ENCODE measurements around the gene LRRC55. TPM values are rescaled to one million over a fixed set of nuclear protein-coding genes. Genes with fewer than 3 reads are reported as not detected.

Gene LRRC55
- polyA plus RNA-seq, 2 donors: 0.02 to 0.04 TPM

DNA sequence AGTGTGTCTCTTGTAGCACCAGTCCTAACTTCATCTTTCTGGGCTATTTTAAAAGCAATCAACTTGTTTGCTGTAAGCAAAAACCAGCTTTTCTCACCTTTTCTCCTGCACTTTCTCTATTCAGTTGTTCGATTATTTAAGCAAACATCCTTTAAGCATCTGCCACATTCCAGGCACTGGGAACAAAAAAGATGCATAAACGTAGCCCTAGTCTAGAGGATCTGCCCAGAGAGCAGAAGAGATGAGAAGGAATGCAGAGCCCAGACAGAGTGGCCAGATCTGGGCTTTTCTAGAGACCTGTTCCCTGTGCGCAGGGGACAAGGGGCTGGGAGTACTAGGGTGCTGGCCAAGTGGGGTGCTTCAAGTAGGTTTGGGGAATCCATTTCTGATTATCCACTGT, 46.8 kb downstream of the LRRC55 start:
- peaks cover 3% of the 10 kb centered on the region in 2 donors for H3K27me3 ChIP-seq (ENCODE audit: control insufficient read depth in 1 of 2, insufficient read depth in 2 of 2, low read length in 2 of 2)
- no peaks in the 10 kb centered on the region for H3K36me3 ChIP-seq (ENCODE audit: control insufficient read depth in 2 of 2, insufficient read depth in 2 of 2, low read length in 1 of 2)
- H3K4me1 ChIP-seq (ENCODE audit: control insufficient read depth in 2 of 2, insufficient read depth in 2 of 2, low read length in 1 of 2): no peaks in the 10 kb centered on the region
- no peak overlapping the region for H3K4me3 ChIP-seq (ENCODE audit: low read depth in 1 of 2, low read length in 2 of 2)
- no peak overlapping the region for H3K27ac ChIP-seq (ENCODE audit: low read depth in 2 of 2, low read length in 1 of 2)
- WGBS, 2 donors: 68 to 71% methylated on average over 3 of the region's 3 CpGs
- no peaks in the 10 kb centered on the region for H3K9me3 ChIP-seq (ENCODE audit: control insufficient read depth in 2 of 2, insufficient read depth in 1 of 2, low read depth in 1 of 2, low read length in 1 of 2)

DNA sequence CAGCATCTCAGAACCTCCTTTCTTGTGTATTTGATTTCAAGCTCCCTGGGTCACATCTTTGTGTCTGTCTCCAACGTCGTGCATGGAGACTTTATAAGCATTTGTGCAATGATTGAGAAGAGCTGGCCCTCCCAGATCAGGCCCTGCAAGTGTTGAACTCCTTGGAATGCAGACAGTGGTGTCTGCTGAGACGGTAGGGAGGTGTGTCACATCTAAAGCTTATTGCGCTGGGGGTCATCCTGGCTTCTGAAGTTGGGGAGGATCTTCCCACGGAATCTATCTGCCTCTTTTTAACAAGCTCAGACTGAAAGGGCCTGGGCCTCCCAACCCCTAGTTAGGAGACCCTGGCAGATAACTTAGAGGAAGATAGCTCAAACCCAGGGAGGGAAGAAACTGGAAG, 48.6 kb downstream of the LRRC55 start:
- peaks cover 0 to 2% of the 10 kb centered on the region in 2 donors for H3K9me3 ChIP-seq (ENCODE audit: control insufficient read depth in 2 of 2, insufficient read depth in 1 of 2, low read depth in 1 of 2, low read length in 1 of 2)
- peaks cover 0 to 4% of the 10 kb centered on the region in 2 donors for H3K4me1 ChIP-seq (ENCODE audit: control insufficient read depth in 2 of 2, insufficient read depth in 2 of 2, low read length in 1 of 2)
- no peaks in the 10 kb centered on the region for H3K36me3 ChIP-seq (ENCODE audit: control insufficient read depth in 2 of 2, insufficient read depth in 2 of 2, low read length in 1 of 2)
- no peak overlapping the region for H3K27ac ChIP-seq (ENCODE audit: low read depth in 2 of 2, low read length in 1 of 2)
- H3K4me3 ChIP-seq (ENCODE audit: low read depth in 1 of 2, low read length in 2 of 2): no peak overlapping the region
- WGBS, 2 donors: 44 to 67% methylated on average over 5 of the region's 5 CpGs
- peaks cover 0 to 3% of the 10 kb centered on the region in 2 donors for H3K27me3 ChIP-seq (ENCODE audit: control insufficient read depth in 1 of 2, insufficient read depth in 2 of 2, low read length in 2 of 2)

DNA sequence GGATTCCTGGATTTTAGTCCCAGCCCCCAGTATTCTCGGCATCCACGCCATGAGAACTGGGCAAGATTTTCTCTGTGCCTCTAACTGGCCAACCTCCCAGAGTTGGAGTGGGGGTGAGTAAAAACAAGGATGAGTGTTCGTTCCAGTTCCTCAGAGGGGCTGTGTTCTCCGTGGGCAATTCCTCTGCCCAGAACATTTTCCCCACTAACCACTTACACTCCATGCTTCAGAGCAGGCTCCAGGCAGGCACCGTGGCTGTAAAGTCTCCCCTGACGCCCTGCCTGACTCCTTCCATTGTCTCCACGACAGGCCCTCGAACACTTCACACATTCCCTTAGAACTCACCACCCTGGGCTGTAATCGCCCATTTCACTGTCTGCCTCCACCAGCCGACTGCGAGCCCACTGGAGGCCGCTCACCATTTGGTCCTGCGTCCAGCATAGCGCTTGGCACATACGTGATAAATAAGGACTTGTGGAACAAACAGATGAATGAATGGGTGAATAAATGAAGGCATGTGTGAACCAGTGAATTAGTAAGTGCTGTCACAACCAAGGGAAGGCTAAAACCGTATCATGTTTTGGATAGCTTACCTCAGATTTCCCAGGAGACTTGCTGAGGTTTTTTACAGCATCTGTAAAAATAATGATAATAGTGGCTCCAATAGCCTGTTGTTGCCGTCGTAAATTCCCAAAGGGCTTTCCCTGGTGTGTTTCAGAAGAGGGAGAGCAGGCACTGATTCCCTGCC, 49.2 kb downstream of the LRRC55 start:
- no peaks in the 10 kb centered on the region for H3K36me3 ChIP-seq (ENCODE audit: control insufficient read depth in 2 of 2, insufficient read depth in 2 of 2, low read length in 1 of 2)
- peaks cover 0 to 4% of the 10 kb centered on the region in 2 donors for H3K4me1 ChIP-seq (ENCODE audit: control insufficient read depth in 2 of 2, insufficient read depth in 2 of 2, low read length in 1 of 2)
- peaks cover 0 to 4% of the 10 kb centered on the region in 2 donors for H3K9me3 ChIP-seq (ENCODE audit: control insufficient read depth in 2 of 2, insufficient read depth in 1 of 2, low read depth in 1 of 2, low read length in 1 of 2)
- no peak overlapping the region for H3K4me3 ChIP-seq (ENCODE audit: low read depth in 1 of 2, low read length in 2 of 2)
- H3K27ac ChIP-seq (ENCODE audit: low read depth in 2 of 2, low read length in 1 of 2): no peak overlapping the region
- 48 to 53% methylated on average over 18 of the region's 18 CpGs for WGBS, 2 donors
- no peaks in the 10 kb centered on the region for H3K27me3 ChIP-seq (ENCODE audit: control insufficient read depth in 1 of 2, insufficient read depth in 2 of 2, low read length in 2 of 2)

DNA sequence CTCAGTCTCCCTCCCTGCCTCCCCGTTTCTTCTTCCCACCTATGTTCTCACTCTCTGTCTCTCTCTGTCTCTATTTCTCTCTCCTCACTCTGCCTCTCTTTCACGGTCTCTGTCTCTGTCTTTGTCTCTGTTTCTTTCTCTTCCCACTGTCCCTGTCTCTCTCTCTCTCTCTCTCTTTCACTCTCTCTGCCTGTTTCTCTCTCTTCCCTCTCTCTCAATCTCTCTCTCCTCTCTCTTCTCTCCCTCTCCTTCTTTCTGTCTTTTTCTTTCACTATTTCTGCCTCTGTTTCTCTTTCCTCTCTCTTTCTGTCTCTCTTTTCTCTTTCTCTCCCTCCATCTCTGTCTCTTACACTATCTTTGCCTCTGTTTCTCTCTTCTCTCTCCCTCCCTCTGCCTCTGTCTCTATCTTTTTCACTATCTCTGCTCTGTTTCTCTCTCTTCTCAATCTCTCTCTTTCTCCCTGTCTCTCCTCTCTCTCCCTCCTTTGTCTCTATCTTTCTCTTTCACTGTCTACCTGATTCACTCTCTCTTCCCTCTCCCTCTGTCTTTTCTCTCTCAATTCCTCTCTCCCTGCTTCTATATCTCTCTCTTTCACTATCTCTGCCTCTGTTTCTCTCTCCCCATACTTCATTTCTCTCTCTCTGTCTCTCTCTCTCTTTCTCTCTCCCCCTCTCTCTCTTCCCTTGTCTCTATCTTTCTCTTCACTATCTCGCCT, 49.9 kb downstream of the LRRC55 start:
- H3K27ac ChIP-seq (ENCODE audit: low read depth in 2 of 2, low read length in 1 of 2): no peak overlapping the region
- no peaks in the 10 kb centered on the region for H3K36me3 ChIP-seq (ENCODE audit: control insufficient read depth in 2 of 2, insufficient read depth in 2 of 2, low read length in 1 of 2)
- WGBS, 2 donors: 50 to 61% methylated on average over 3 of the region's 3 CpGs
- no peak overlapping the region for H3K4me3 ChIP-seq (ENCODE audit: low read depth in 1 of 2, low read length in 2 of 2)
- H3K9me3 ChIP-seq (ENCODE audit: control insufficient read depth in 2 of 2, insufficient read depth in 1 of 2, low read depth in 1 of 2, low read length in 1 of 2): peaks cover 0 to 5% of the 10 kb centered on the region in 2 donors
- H3K4me1 ChIP-seq (ENCODE audit: control insufficient read depth in 2 of 2, insufficient read depth in 2 of 2, low read length in 1 of 2): peaks cover 0 to 4% of the 10 kb centered on the region in 2 donors
- no peaks in the 10 kb centered on the region for H3K27me3 ChIP-seq (ENCODE audit: control insufficient read depth in 1 of 2, insufficient read depth in 2 of 2, low read length in 2 of 2)

DNA sequence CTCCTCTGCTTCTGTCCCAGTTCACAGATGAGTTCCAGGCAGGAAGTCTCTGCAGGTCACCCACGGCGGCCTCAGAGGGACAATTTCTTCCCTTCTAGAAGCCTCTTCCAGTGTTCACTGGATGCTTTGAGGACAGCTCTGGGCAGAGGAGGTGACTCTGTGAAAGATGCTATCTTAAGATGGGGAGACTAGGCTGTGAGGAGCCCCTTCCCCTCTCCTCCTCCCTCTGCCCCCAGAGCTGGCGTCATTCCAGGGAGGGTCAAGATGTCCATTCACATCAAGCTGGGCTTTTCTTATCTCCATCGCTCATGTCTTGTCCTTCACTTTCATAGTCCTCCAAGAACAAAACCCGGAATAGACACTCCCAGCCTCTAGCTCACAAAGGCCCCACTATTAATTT, 51.9 kb downstream of the LRRC55 start:
- H3K4me1 ChIP-seq (ENCODE audit: control insufficient read depth in 2 of 2, insufficient read depth in 2 of 2, low read length in 1 of 2): peaks cover 0 to 4% of the 10 kb centered on the region in 2 donors
- peaks cover 0 to 5% of the 10 kb centered on the region in 2 donors for H3K9me3 ChIP-seq (ENCODE audit: control insufficient read depth in 2 of 2, insufficient read depth in 1 of 2, low read depth in 1 of 2, low read length in 1 of 2)
- no peak overlapping the region for H3K4me3 ChIP-seq (ENCODE audit: low read depth in 1 of 2, low read length in 2 of 2)
- H3K27ac ChIP-seq (ENCODE audit: low read depth in 2 of 2, low read length in 1 of 2): no peak overlapping the region
- no peaks in the 10 kb centered on the region for H3K27me3 ChIP-seq (ENCODE audit: control insufficient read depth in 1 of 2, insufficient read depth in 2 of 2, low read length in 2 of 2)
- no peaks in the 10 kb centered on the region for H3K36me3 ChIP-seq (ENCODE audit: control insufficient read depth in 2 of 2, insufficient read depth in 2 of 2, low read length in 1 of 2)
- WGBS, 2 donors: 68 to 69% methylated on average over 5 of the region's 5 CpGs

DNA sequence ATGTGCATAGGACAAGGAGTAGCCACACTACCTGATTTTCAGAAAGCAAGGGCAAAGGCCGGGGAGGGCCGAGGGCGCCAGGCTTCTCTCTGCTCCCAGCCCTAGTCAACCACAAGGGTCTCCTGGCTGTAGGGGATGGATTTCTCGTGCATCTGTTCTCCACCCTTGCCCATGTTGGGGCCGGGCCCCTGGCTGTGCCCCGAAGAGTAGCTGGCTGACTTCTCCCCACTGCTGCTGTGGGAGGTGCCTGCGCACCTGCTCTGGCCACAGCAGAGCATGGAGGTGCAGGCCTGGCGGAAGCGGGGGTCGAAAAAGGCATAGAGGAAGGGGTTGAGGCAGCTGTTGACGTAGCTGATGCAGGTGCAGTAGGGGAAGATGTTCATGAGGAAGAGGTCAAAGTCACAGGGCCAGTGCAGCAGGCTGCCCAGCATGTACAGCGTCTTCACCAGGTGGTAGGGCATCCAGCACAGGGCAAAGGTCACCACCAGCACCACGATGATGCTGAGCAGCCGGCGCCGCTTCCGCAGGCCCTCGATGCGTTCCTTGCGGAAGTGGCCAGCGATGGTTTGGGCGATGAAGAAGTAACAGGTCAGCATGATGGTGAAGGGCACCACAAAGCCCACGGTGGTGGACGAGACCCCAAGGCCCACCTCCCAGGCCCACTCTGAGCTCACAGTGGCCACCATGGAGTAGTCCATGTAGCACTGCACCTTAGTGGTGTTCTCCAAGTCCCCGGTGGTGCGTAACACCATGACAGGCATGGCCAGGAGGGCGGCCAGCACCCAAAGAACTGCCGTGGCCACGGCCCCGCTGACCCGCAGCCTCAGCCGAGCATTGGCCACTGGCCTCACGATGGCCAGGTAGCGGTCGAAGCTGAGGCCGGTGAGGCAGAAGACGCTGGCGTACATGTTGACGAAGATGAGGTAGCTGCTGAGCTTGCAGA, 54.3 kb downstream of the LRRC55 start:
- Histone ChIP-seq H3K4me3 (ENCODE audit: low read depth in 1 of 2, low read length in 2 of 2) (no peak overlapping the region), H3K27me3 (ENCODE audit: control insufficient read depth in 1 of 2, insufficient read depth in 2 of 2, low read length in 2 of 2) (no peaks in the 10 kb centered on the region)

DNA sequence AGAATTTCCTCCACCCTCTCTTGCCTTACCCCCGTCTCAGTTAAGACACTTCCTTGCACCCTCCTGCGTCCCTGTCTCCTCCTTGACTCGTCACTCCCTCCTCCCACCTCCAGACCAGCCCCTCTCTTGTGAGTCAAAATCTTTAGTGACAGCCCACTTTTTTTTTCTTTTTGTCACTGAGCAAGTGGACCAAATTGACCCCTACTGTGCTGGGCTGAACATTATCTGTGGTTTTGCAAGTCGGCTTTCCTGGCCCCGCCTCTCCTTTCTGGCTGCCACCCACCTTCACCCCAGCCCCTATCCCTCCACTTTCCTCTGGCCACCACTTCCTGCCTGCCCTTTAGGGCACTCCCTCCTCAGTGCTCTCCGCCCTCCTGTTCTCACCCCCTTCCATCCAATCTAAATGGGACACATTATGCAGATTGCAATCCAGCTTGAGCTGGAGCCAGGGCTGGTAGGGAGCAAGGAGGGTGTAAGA, 55.5 kb downstream of the LRRC55 start, which contains the start of gene APLNR:
Gene APLNR, minus strand, starts transcription at position 47 of the 478 bp plus-strand sequence. CDS start 246 bp downstream, outside the sequence.
- Histone ChIP-seq H3K4me1 (ENCODE audit: control insufficient read depth in 2 of 2, insufficient read depth in 2 of 2, low read length in 1 of 2) (peaks cover 0 to 4% of the 10 kb centered on the region in 2 donors), H3K4me3 (ENCODE audit: low read depth in 1 of 2, low read length in 2 of 2) (no peak within 1 kb of the TSS), H3K9me3 (ENCODE audit: control insufficient read depth in 2 of 2, insufficient read depth in 1 of 2, low read depth in 1 of 2, low read length in 1 of 2) (peaks cover 0 to 5% of the 10 kb centered on the region in 2 donors), H3K36me3 (ENCODE audit: control insufficient read depth in 2 of 2, insufficient read depth in 2 of 2, low read length in 1 of 2) (no peaks in the 10 kb centered on the region), H3K27ac (ENCODE audit: low read depth in 2 of 2, low read length in 1 of 2) (no peak within 1 kb of the TSS), H3K27me3 (ENCODE audit: control insufficient read depth in 1 of 2, insufficient read depth in 2 of 2, low read length in 2 of 2) (no peaks in the 10 kb centered on the region)
- 40 to 49% methylated on average over 6 of the region's 6 CpGs for WGBS, 2 donors

More for the DNA sequence above, 54.3 kb downstream of the LRRC55 start:
- Histone ChIP-seq H3K9me3 (ENCODE audit: control insufficient read depth in 2 of 2, insufficient read depth in 1 of 2, low read depth in 1 of 2, low read length in 1 of 2) (peaks cover 0 to 5% of the 10 kb centered on the region in 2 donors), H3K36me3 (ENCODE audit: control insufficient read depth in 2 of 2, insufficient read depth in 2 of 2, low read length in 1 of 2) (no peaks in the 10 kb centered on the region), H3K27ac (ENCODE audit: low read depth in 2 of 2, low read length in 1 of 2) (no peak overlapping the region), H3K4me1 (ENCODE audit: control insufficient read depth in 2 of 2, insufficient read depth in 2 of 2, low read length in 1 of 2) (peaks cover 0 to 4% of the 10 kb centered on the region in 2 donors)
- 84 to 85% methylated on average over 39 of the region's 39 CpGs for WGBS, 2 donors

DNA sequence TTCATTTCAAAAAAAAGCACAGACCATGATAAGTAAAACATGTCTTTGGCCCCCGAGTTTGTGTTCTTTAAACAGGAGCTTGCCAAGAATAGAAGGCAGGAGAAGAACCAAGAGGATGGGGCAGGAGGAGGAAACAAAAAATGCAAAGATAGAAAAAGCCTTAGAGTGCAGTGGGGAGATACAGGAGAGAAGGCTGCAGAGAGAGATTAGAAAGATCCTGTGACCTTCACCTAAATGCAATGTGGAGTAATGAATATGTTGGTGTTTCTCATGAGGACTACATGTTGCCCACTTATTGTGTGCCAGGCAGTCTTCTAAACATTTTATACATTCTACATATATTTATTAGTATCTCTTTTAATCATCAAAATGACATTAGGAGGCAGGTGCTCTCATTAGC, 57.6 kb downstream of the LRRC55 start:
- no peak overlapping the region for H3K27ac ChIP-seq (ENCODE audit: low read depth in 2 of 2, low read length in 1 of 2)
- no peak overlapping the region for H3K4me3 ChIP-seq (ENCODE audit: low read depth in 1 of 2, low read length in 2 of 2)
- H3K9me3 ChIP-seq (ENCODE audit: control insufficient read depth in 2 of 2, insufficient read depth in 1 of 2, low read depth in 1 of 2, low read length in 1 of 2): peaks cover 0 to 3% of the 10 kb centered on the region in 2 donors
- no peaks in the 10 kb centered on the region for H3K27me3 ChIP-seq (ENCODE audit: control insufficient read depth in 1 of 2, insufficient read depth in 2 of 2, low read length in 2 of 2)
- H3K36me3 ChIP-seq (ENCODE audit: control insufficient read depth in 2 of 2, insufficient read depth in 2 of 2, low read length in 1 of 2): no peaks in the 10 kb centered on the region
- 57 to 66% methylated on average over 1 of the region's 1 CpG for WGBS, 2 donors
- no peaks in the 10 kb centered on the region for H3K4me1 ChIP-seq (ENCODE audit: control insufficient read depth in 2 of 2, insufficient read depth in 2 of 2, low read length in 1 of 2)

DNA sequence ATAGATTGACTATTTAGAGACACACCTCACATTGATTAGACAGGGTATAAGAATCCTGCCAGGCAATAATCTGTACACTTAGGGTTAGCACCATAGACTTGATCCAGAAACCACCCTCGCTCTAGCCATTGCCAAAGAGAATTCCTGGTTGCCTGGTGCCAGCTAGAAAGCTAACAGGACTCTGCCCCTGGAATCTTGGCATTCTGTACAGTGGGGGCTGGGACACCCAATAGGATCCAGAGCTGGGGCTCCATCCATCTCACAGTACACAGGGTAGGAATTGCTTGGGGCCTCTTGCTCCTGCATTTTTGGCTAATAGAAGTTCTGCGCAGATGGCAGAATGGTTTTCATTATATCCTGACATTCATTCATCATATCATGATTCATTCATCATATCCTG, 58.3 kb downstream of the LRRC55 start:
- Histone ChIP-seq H3K36me3 (ENCODE audit: control insufficient read depth in 2 of 2, insufficient read depth in 2 of 2, low read length in 1 of 2) (no peaks in the 10 kb centered on the region), H3K27ac (ENCODE audit: low read depth in 2 of 2, low read length in 1 of 2) (no peak overlapping the region), H3K4me1 (ENCODE audit: control insufficient read depth in 2 of 2, insufficient read depth in 2 of 2, low read length in 1 of 2) (no peaks in the 10 kb centered on the region), H3K4me3 (ENCODE audit: low read depth in 1 of 2, low read length in 2 of 2) (no peak overlapping the region), H3K9me3 (ENCODE audit: control insufficient read depth in 2 of 2, insufficient read depth in 1 of 2, low read depth in 1 of 2, low read length in 1 of 2) (peaks cover 0 to 3% of the 10 kb centered on the region in 2 donors), H3K27me3 (ENCODE audit: control insufficient read depth in 1 of 2, insufficient read depth in 2 of 2, low read length in 2 of 2) (no peaks in the 10 kb centered on the region)
- WGBS, 2 donors: 68 to 80% methylated on average over 2 of the region's 2 CpGs
